Activated naive CD4-positive, alpha-beta T cell treated with anti-CD3 and anti-CD28 coated beads, Interleukin-2, amount 50 U/mL, for 16 hours (primary cell): Measurements from ENCODE around the gene VGF.

Experiments used
- DNase-seq: peaks from one replicate; pipeline ENCODE4 v3.0.0-alpha.2; 2020

Gene VGF

GRCh38 chr7:101185258-101185839 lies 20.0 kb upstream of the VGF start:
- DNase-seq = no peak

GRCh38 chr7:101180130-101180755 lies 14.9 kb upstream of the VGF start, which contains the start of gene NAT16:
TSS of gene NAT16 (minus strand) at chr7:101180293. CDS start at chr7:101174807, 5,486 bp downstream.
- no peak for DNase-seq

GRCh38 chr7:101179713-101180112 lies 14.3 kb upstream of the VGF start:
- DNase-seq = no peak

GRCh38 chr7:101179117-101179516 lies 13.7 kb upstream of the VGF start:
- DNase-seq = no peak

GRCh38 chr7:101177644-101178043 lies 12.3 kb upstream of the VGF start:
- no peak for DNase-seq

GRCh38 chr7:101175664-101176063 lies 10.3 kb upstream of the VGF start:
- no peak for DNase-seq

- DNase-seq = no peak
These were observed 9.0 kb upstream of the VGF start for GRCh38 chr7:101174322-101174854.

GRCh38 chr7:101173752-101174244 lies 8.4 kb upstream of the VGF start:
- DNase-seq = peak; percentile 49

GRCh38 chr7:101172854-101173751 lies 7.7 kb upstream of the VGF start:
- DNase-seq = no peak

- no peak for DNase-seq
These were observed 6.9 kb upstream of the VGF start for GRCh38 chr7:101172005-101172853.

GRCh38 chr7:101171442-101171837 lies 6.1 kb upstream of the VGF start:
- no peak for DNase-seq

GRCh38 chr7:101170617-101171441 lies 5.5 kb upstream of the VGF start:
- no peak for DNase-seq

GRCh38 chr7:101169838-101170551 lies 4.6 kb upstream of the VGF start:
- DNase-seq = peak; percentile 81

GRCh38 chr7:101169110-101169837 lies 3.9 kb upstream of the VGF start:
- no peak for DNase-seq

GRCh38 chr7:101168412-101169049 lies 3.2 kb upstream of the VGF start:
- peak; percentile 37 for DNase-seq

GRCh38 chr7:101167645-101168411 lies 2.5 kb upstream of the VGF start:
- DNase-seq = no peak

GRCh38 chr7:101166909-101167644 lies 1.7 kb upstream of the VGF start:
- no peak for DNase-seq

GRCh38 chr7:101166648-101166908 lies 1.2 kb upstream of the VGF start:
- DNase-seq = no peak
